AG08395 (cell line): ENCODE results near the gene KRTAP1-4.
"Not testable (repeated sequence)": the region's sequence is repeated elsewhere in the genome, so short reads cannot be mapped to it uniquely, and the experiment has no call there.

Source experiments
- DNase-seq: peaks from one replicate; pipeline ENCODE4 v3.0.0; 2012; ENCODE audit warnings: mixed read lengths, low spot score

KRTAP1-4 gene

GRCh38 chr17:41003926-41004325 lies 26.1 kb downstream of the KRTAP1-4 start:
- DNase-seq, result no peak

GRCh38 chr17:41002814-41003213 lies 27.2 kb downstream of the KRTAP1-4 start:
- DNase-seq, result no peak

DNA sequence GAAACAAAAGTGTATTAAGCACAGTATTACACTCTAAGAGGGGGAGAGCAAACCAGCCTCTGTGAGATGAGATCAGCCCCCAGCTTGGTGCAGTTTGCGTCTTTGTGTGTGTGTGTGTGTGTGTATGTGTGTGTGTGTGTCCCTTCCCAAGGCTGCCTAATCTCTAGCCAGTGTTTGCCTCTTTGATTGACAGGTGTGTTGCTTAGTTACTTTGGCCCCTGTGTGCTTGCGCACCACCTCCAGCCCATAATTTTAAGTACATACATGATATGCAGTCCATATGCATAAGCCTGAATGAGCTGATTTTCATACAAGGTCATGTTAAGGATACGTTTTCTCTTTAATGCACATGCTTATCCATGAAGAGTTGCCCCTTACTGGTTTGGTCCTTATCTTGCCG lies 28.2 kb downstream of the KRTAP1-4 start:
- no peak for DNase-seq

GRCh38 chr17:40999563-40999962 lies 30.4 kb downstream of the KRTAP1-4 start, which contains the start of gene KRTAP3-2:
TSS of gene KRTAP3-2 (minus strand) at chr17:40999906. CDS start at chr17:40999853, 53 bp downstream.
- DNase-seq, result not testable (repeated sequence)

DNA sequence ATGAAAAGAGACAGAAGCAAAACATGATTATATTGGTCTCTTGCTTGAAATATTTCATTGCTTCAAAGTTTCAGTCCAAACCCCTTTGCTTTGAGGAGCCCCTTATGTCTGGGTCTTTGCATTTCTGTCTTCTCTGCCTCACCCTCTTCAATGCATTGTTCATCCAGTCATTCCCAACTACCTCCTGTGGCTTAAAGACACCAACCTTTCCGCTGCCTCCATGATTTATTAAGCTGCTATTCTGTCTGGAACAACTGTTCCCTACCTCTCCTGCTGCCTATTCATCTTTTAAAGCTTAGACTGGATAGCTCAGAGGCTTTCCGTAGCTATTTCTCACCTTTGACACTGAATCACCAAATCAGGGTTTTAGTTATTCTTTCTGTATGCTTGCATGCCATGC lies 32.6 kb downstream of the KRTAP1-4 start:
- DNase-seq, result no peak

DNA sequence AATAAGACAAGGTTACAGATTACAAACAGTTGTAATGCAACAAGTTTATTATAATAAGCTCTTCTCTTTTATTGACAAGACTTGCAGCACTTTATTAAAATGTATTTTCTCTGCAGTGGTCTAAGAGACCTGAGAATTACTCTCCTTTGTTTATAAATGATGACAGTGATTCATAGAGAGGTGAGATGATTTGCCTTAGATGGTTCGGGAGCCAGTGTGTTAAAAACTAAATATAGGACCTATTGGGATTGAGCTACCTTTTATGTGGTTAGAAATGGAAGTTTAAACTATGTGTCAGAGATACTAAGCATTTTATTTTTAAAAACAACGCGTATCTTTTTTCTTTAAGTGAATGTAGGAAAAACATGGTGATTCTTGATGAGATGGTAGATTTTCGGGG lies 33.2 kb downstream of the KRTAP1-4 start:
- DNase-seq, result no peak

GRCh38 chr17:40995116-40995515 lies 34.9 kb downstream of the KRTAP1-4 start:
- no peak for DNase-seq

DNA sequence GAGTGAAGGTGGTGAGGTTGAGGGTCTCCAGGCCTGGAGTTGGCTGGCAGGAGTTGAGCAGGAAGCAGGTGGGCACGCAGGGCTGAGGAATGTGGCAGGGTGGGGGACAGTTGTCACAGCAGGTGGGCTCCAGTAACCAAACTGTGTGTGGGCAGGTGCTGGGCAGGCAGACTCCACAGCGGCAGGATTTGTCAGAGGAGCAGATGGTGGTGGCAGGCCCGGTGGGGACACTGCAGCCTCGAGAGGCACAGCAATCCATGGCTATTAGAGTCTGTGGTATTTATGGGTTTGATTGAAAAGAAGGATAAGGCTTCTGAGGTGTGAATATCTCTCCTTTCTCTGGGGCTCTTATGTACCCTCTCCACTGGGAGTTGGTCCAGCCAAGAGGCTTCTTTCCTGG lies 36.2 kb downstream of the KRTAP1-4 start, which contains the start of gene KRTAP3-3:
Gene KRTAP3-3, minus strand, starts transcription at position 326 of the 400 bp plus-strand sequence. Its CDS starts 67 bp downstream, at position 259.
- no peak for DNase-seq

DNA sequence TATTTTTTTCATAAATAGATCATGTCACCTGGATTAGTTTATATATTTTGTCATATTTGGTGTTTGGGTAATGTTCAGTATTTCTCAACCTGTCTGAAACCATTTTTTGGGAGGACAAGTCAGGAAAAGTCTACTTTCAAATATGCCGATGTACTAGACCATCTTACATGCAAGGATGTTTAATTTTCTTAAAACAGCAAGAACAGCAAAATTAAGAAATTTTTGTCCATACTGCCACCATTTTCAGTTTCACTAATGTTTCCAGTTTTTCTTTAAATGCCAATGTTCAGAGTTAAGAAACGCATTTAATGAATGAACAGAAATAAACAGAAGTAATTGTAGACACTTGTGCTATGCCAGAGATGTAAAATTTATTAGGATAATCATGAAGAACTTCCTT lies 36.9 kb downstream of the KRTAP1-4 start:
- DNase-seq, result no peak

DNA sequence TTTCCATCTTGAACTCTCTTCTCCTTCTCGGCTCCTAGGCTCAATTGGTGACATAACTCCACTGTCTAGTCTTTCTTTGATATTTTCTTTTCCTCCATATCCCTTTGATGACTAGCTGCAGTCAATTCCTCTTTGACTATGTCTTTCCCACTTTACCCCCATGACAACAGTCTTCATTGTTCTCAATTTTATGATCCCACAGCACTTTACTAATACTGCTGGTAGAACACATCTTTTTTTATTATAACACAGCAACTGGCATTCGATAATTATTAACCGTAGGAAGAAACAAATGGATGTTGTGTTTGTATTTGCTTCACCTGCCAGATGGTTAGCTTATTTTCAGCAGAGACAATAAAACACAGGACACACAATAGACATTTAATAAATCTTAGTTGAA lies 37.3 kb downstream of the KRTAP1-4 start:
- no peak for DNase-seq

DNA sequence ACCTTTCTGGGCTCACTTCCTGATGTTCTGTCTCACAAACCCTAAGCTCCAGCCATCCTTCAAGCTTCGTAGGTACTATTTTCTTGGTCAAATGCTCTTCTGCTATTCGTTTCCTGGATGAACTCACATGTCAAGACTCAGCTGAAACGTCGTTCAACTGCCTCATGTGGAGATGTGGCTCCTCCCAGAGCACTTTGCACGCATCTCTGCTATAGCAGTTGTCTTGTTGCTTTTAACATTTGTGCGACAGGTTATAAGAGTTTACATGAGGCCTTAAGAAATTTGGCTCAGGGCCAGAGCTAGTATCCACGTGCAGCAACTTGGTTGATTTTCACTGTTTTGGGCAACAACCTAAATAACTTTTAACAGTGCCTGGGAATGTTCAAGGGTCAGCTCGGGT lies 43.1 kb downstream of the KRTAP1-4 start:
- no peak for DNase-seq

GRCh38 chr17:40984226-40984625 lies 45.8 kb downstream of the KRTAP1-4 start, which contains the start of gene KRT40:
TSS of gene KRT40 (minus strand) at chr17:40984326. CDS start at chr17:40984273, 53 bp downstream.
- DNase-seq, result no peak

DNA sequence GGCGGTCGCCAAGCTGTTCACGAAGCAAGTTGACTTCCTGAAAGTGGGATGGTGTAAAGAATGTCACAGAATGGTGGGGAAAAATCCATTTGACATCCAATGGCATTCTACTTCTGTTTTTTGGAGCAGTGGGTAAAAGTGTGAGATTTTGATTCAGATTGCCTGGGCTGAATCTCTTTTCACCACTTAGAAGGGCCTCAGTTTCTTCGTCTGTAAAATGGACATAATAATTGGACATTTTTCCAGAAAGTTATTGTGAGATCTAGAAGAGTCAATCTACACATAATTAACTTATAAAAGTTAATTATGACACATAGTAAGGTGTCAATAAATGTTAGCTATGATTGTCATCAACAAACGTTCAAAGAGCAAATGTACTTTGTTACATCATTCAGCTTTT lies 48.9 kb downstream of the KRTAP1-4 start:
- no peak for DNase-seq

GRCh38 chr17:40980596-40980995 lies 49.4 kb downstream of the KRTAP1-4 start:
- peak; percentile 70 for DNase-seq

DNA sequence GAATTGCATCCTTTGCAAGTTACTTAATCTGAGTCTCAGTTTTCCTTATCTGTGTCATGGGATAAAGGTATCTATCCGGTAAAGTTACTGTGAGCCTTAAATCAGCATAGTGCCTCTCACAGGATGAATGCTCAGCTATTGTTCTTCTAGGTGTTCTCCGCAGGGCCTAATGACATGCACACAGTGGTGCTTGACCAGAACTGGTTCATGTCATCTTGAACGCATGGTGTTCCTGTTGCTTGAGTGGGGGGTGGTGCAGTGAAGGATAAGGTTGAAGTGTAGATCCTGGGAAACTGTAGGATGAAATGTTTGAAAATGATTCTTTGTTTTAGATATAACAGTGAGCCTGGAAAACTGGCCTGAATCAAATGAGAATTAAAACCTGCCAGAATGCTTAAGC lies 49.9 kb downstream of the KRTAP1-4 start:
- no peak for DNase-seq
